Measurements from ENCODE around the gene GPR55.
A peak's percentile ranks its signal among the peaks of the same experiment; 100 is the strongest.

Gene GPR55

DNA sequence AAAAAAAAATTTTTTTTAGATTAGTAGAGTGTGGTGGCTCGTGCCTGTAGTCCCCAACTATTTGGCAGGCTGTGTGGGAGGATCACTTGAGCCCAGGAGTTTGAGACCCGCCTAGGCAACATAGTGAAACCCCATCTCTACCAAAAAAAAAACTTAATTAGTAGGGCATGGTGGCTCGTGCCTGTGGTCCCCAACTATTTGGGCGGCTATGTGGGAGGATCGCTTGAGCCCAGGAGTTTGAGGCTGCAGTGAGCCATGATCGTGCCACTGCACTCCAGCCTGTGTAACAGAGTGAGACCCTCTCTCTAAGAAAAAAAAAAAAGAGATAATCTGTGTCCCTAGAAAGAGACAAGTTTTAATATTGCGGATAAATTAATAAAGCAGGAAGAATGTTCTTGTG lies 8.8 kb downstream of the GPR55 start:
- DNase-seq, result no peak

DNA sequence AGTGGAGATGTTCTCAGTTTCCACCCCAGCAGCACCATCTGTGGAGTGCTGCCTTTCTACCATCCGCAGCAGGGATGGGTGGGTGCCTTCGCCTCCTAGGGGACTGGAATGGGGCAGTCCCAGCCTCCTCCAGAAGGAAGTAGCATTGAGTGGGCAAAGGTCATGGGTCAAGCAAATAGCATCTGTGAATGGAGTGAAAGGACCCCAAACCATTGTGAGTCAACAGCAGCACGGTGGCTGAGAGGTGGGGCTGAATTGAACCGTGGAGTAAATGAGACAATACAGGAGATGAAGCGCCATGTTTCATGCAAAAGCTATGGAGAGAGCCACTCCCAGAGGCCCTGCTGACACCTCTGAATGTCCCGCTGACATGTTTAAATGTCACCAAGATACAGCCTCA lies 9.7 kb downstream of the GPR55 start:
- no peak for DNase-seq

DNA sequence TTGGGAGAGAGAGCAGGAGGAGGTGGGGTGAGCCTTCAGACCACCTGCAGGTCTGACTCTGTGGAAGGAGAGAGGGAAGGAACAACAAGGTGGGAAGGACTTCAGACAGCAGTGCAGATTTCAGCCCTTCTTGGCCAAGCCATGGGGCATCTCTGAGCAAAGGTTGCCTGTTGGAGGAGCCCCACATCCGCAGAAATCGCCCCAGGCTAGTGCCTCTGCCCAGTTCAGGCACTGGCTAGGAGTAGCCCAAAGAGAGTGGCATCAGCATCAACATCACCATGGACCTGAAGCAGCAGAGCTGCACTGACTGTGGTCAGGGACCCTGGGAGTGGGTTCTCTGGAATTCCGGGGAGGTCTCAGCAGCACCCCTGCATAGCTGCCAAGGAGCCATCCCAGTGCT lies 10.2 kb downstream of the GPR55 start:
- DNase-seq, result no peak

DNA sequence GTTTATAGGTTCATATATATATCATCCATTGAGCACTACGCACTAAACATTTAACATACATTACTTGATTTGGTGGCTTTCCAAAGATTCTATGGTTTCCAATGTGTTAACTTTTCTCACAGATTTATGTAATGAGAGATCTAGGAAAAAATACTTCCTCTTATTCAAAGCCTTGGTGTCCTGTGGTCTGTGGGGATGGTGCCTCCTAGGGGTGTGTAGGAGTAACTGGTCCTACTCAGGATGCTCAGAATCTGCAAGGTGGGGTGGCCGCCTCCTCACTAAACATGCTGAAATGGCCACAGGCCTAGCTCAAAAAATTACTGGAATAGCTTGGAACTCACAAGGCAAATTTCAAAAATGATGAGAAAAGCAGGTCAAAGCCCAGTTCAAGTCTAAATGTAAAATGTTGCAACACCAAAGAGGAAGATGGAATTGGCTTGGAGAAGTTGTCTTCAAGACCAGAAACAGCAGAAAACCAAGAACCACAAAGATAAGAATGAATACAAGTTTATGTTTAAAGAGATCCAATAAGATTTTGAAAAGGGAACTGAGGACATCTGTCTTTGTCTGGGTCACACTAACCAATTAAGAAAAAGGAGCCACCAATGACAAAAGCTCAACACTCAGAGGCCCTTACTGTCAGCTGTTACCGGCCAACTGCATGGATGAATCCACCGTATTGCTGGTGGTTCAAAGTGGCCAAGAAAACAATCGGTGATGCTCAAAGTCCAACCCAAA lies 11.5 kb downstream of the GPR55 start:
- no peak for DNase-seq

DNA sequence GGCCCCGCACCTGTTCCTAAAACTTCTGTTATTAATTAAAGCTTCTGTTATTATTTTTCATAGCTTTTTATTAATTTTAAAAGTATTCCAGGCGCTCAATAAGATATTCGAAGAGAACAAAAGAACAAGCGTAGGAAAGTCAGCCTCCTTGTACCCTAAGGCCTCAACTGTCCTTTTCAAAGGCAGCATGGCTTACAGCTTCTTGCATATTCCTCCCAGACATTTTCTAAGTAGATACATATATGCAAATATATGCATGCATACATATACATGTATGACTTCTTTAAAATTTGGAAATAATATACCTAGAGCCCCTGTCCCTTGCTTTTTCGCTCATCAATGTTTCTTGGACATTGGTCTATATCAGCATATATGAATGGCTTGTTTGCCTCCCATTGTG lies 12.3 kb downstream of the GPR55 start:
- DNase-seq, result no peak

DNA sequence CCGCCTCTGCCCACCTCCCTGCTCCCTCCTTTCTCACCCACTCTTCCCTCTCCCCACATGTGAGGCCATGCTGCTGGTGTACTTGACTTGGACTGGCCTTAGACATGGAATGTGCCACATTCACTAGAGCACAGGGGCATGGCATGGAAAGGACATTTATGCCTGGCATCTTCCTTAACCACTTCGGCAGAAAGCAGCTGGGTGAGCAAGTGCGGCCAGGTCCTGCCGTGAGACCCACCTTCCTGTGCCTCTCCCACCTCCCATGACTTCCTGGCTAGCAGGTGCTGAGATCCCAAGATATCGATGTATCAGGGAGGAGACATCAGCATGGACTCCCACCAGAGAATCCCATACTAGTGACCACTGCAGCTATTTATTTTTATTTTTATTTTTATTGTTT lies 13.0 kb downstream of the GPR55 start:
- no peak for DNase-seq

DNA sequence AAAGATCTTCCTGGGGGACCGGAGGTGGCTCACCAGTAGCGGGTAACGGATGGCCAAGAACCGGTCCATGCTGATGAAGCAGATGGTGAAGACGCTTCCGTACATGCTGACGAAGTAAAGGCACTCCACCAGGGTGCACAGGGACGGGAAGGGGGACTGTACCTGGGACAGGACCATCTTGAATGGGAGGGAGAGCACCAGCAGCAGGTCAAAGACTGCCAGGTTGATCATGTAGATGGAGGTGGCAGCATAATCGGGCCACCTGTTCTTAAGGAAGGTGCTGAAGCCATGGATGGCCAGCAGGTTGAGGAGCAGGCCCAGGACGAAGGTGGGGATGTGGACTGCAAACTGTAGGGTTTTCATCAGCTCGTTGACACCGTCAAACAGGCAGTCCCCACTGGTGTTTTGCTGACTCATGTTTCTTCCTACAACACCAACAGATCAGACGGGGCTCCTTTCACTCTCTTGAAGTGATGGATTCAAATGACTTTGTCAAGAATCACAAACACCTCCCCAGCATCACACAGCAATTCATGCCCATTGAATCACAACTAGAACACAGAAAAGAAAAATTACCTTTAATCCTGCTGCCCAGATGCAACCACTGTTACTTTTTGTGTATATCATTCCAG lies 14.4 kb downstream of the GPR55 start:
- DNase-seq, result no peak

DNA sequence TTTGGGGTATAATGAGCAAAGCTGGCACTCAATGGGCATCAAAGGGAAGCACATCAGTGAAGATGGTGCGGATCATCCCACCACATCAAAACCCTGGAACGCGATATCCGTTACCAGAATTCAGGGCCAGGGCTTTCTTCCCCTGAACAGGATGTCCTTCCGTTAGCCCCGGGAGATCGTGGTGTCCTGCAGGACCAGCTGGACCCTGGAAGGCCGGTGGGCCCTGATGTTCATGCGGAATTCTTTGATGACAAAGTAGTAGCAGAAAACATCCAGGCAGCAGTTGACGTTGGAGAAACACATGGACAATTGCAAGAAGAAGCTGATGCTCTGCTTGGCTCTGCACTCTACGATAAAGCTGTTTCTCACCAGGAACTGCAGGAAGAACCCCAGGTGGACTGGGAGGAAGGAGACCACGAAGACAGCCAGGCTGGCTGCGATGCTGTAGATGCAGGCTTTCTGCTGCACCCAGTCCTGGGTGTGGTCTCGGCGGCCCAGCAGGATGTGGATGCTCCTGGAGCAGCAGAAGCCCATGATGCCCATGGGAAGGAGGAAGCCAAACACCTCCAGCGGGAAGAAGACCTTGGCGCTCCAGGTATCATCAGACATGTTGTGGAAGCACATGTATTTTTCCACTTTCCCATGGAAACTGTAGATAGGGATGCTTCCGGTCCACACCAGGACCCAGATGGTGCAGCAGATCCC lies 15.0 kb downstream of the GPR55 start:
- no peak for DNase-seq

DNA sequence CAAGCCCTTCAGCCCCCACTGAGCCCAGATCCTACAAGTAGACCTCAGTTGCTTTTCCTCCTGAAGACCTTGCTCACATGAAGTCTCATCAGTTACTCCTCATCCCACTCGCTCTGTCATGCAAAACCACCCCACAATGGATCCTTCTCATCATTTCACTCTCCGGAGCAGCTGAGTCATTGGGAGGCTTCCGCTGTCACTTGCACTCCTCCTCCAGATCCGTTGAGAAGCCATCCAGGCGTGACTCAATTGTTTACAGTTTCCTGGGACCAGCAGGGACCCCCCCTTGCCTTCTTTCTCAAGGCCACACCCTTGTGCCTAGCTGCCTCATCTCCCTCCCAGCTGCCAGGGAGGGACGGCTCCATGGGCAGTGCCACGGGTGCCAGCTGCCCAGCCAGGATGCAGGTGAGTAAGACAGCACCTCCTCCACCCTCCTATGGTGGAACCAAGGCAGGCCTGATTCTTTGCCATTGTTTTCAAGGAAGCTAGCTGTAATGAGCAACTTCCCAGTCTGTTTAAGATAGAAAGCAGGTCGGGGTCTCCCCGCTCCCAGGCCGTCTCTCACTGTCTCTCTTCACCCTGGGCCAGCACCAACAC lies 16.3 kb downstream of the GPR55 start:
- peak; percentile 89 for DNase-seq

DNA sequence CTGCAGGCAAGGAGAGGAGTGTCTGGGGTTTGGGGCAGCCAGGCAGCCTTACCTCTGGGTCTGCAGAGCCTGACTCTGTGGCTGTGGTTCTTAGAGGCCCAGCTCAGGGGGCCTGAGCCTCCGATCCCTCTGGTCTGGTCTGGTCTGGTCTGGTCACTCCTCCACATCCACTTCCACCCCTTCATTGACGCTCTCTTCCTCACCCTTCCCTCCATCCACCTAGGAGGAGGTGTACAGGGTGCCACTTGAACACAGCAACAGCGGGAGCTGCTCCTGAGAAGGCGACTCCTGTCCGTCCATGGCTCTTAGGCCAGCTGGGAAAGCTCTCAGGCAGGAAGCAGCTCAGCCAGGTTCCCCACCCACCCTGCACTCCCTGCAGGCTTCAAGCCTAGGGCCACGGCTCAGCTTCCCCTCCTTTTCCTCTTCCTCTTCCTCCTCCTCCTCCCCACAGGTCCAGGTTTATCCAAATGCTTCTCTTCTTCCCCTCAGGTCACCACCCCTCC lies 16.9 kb downstream of the GPR55 start:
- DNase-seq, result no peak

DNA sequence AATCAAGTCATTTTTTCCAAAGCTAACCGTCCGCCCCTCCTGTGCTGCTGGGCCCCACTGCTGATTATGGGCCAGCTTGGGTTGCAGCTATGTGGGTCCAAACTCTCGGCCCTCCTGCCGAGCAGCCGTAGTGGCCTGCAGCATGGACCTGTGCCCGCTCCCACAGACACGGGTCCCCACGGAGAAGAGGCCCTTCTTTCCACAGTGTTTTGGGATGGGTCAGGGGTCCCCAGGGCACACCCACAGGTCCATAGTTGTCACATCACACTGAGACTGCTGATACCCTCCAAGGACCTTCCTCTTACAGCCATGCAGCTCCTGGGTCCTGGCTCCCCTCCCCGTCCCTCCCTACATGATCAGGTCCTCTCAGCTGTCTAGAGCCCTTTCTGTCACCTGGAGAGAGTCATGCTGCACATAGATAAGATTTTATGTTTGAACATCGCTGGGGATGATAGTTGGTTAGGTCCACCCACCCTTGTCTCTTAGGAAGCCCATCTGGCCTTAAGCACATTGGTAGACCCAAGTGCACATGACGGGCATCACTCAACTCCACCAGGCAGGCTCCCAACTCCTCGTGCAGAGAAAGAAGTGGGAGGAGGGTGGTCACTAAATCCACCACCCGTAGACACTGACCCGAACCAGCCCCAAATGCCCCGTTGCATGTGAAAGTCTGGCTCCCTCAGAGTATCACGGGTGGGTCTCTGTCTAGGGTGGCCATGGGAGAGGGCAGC lies 17.5 kb downstream of the GPR55 start:
- DNase-seq, result no peak

DNA sequence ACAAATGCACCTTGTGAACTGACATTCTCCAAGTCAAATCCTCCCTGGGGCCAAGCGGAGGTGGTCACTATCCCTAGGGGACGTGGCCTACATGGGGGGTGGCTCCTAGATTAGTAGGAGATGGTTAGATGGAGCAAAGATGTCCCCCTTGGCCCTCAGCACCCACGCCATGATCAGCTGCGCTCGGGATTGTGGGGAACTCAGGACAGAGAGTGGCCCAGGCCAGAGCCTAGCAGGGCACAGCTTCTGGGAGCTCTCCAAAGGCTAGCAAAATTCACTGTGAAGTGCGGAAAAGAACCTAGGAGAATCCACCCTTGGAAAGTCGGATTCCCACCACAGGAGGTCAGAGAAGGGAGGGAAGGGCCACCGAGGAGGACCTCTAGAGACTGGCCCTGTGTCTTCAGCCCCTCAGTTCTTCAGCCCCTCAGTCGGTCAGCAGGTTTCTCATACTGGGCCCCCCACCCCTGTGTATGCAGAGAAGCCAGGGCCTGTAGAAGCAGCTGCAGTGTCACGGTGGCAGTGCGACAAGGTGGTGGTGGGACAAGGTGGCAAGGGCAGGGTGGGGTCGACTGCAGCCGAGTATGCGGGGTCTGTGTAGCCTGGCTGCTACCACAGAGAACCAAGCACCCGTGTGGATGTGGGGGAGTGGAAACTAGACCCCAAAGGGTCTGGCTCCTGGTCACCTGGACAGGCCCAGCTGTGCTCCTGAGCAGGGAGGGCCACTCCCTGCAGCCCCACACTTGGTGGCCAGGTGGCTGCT lies 18.4 kb downstream of the GPR55 start:
- no peak for DNase-seq

DNA sequence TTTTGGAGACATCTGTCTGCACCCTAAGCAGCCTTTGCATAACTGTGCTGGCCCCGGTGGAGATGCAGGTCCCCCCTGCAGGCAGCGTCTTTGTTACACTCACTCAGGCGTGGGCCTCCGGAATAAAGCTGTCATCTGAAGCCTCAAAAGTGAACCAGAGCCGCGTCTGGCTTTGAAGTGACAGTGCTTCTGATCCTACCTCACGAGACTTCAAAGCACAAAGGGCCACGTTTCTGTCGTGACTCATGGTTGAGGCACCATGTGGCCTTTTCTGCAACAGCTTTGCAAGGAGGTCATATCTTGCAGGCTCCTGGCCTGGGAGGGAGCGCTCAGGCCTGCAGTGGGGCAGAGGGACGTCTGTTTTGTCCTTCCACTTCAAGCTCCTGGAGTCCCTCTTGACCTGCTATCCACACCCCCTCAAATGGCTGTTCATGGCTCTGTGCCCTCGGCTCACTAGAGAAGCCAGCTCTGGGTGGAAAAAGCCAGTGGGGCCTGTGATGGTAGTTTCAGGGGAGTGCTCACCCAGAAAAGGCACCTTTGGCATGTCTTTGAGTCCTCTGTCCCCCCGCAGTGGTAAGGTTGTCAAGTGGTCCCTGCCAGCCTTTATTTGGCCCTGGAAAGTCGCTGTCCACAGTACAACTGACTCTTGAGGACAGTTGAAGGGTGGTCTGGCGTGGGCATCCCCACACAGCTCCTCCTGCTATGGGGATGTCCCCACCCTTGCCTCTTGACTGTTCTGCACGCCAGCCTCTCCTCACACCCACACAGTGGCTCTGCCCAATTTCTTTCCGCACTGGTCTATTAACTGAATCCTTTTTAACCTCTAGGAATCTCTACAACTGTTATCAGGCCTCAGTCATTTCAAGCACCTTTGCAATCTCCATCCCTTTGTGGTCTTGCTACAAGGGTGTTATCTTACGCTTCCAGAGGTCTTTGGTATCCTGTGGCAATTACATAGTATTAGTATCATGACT lies 19.3 kb downstream of the GPR55 start:
- no peak for DNase-seq

DNA sequence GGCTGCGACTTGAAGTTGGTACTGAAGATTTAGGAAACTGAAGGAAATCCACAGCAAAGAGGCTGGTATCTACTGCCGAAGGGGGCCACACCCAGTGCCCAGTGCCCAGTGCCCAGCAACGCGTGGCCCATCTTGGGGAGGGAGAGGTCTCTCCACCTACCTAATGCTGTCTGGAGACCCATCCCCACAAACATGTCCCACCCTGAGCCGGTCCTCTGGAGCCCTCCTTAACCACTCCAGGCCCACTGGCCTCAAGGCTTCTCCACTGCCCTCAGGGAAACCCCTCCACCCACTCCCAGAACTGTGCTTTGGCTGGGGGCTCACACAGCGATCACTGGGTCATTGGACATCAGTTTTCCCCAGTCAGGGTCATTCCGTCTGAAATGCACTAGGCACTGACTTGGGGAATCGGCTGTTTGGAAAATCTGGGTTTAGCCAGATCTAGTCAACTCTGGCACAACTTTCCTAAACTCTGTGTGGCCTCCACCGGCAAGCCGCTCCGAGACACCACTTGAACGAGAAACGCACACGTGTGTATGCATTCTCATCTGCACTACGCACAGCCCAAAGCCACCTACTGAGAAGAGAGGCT lies 20.1 kb downstream of the GPR55 start:
- DNase-seq, result no peak

DNA sequence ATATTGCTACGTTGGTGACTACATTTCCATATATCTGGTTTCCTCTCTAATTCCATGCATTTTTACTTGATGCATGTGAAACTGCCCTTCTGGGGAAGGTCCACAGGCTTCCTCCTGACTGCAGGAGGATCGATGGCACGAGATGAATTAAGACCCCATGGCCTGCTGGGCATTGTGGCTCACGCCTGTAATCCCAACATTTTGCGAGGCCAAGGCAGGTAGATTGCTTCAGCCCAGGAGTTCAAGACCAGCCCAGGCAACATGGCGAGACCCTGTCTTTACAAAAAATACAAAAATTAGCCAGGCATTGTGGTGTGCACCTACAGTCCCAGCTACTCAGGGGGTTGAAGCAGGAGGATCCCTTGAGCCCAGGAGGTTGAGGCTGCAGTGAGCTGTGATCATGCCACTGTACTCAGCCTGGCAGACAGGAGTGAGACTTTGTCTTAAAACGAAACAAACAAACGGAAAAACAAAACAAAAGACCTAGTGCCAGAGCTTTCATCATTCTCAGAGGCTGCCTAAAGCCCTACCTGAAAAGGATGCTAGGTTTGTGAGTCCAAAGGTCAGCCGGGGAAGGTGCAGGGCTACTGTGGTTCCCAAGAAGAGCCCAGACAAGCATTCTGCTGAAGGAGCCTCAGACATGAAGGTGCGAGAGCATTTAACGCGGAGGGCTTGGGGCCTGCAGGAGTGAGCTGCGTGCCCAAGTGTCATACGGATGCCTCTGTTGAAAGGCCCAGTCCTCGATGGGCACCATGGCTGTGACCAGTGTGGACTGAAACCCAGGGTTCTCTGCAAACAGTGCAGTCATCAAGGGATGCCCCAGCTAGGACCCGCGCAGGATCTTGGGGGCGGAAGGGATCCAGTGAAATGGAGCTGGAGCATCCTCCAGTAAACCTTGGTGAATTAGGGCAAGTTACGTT lies 21.6 kb downstream of the GPR55 start:
- no peak for DNase-seq

DNA sequence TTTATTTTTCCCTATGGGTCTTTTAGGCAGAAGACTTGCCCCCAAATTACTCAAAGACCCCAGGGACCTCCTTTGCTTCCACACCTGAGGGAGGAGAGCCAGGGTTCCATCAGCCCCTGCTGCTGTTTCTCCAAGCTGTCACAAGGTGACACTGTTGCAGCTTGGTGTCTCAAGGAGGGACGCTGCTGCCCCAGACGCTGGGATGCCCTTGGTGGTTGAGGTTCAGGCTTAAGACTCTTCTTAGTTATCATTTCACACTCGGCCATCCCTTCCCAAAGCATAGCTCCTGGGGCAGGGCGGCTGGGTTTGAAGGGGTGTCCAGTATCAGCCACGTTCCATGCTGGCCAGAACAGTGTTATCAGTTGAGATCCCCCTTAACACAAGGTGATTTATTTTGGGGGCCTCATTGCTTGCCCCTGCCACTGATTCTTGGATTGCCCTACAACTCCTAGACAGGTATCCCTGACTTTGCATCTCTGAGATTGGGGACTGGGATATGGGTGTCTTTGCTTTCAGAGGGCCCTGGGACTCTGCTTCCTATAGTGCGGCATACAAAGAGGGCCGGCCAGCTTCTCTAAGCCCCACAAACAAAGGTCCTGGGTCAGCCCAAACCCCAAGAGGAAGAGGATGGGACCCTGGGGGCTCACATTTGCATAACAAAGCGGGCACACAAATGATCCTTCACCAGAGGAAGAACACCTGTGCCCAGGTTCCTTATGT lies 22.7 kb downstream of the GPR55 start:
- peak; percentile 51 for DNase-seq

DNA sequence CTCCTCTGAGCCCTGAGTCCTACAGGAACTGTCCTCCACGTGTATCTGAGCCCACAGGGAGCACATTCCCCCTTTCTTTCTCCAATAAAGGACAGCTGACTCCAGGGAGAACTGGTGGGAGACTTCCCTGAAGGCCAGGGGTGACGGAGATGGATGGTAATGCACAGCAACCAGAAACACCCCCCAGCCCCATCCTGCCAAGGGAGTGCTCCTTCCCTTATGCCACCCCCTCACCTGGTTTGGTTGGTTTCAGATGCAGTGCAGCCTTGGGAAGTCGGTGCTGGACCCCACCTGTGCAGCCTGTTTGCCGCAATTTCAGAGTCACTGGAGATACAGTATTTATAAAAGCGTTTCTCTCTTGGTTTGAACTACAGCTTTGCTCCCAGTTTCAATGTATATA lies 24.0 kb downstream of the GPR55 start:
- no peak for DNase-seq

DNA sequence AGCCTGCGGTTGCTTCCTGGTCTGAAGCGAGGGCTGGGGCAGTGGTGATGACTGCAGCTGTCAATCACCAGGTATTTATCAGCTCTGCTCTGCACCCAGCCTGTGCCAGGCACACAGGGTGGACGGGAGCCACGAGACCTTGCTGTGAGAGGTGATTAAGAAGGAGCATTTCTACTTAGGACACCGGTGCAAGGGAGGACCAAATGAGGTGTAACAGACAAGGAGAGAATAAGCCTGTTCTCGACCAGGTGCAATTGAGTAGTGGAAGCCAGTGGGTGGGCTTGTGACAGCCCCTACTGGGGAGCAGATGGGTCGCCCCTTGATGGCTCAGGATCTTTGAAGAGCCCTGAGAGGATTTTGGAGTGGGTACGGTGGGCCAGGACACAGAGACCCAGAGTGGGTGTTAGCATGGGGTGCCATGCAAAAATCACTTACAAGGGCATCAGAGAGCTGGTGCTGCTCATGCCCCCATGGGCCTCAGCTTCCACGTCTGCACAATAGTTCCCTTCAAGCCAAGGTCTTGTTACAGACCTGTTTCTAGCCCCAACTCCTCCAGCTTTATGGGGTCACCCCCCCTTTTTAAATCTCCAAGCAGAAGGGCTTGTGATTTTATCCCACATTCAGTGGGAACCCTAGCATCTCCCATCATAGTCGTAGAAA lies 24.6 kb downstream of the GPR55 start:
- DNase-seq, result no peak

All from fibroblast of skin of back (primary cell).